HFF-Myc (cell line): ENCODE results near the gene SIDT2.
"Not testable (repeated sequence)": the region's sequence is repeated elsewhere in the genome, so short reads cannot be mapped to it uniquely, and the experiment has no call there.

Experiments
- DNase-seq: peaks from one replicate; pipeline ENCODE4 v3.0.0-alpha.2; 2011; ENCODE audit warnings: low read depth; ENCODE audit errors: extremely low read depth
- H3K4me3 ChIP-seq: replicated peaks from 2 replicates; pipeline ENCODE4 v1.5.1; 2011; ENCODE audit warnings: low read depth, mild to moderate bottlenecking, control low read depth, low read length
- CTCF ChIP-seq: IDR thresholded peaks from 2 replicates; pipeline ENCODE4 v1.5.1; 2012; ENCODE audit warnings: mild to moderate bottlenecking, low read depth, low read length, control low read depth; ENCODE audit errors: missing control alignments

Gene SIDT2

GRCh38 chr11:117178210-117179034 is at the start of gene SIDT2:
Gene SIDT2, plus strand, starts transcription at chr11:117178743. Its CDS starts 521 bp downstream, at chr11:117179264.
- H3K4me3 ChIP-seq: peak within 1 kb of the TSS; percentile 68
- DNase-seq: peak; percentile 66
- no peak for TF ChIP-seq CTCF

GRCh38 chr11:117130396-117130795 is 48.1 kb upstream of the SIDT2 start:
- DNase-seq, H3K4me3 ChIP-seq: not testable (repeated sequence)

- TF ChIP-seq CTCF: no peak
- DNase-seq: no peak
- H3K4me3 ChIP-seq: no peak overlapping the region
These were observed 47.7 kb upstream of the SIDT2 start for GRCh38 chr11:117130879-117131278.

- H3K4me3 ChIP-seq: no peak overlapping the region
- DNase-seq: no peak
- TF ChIP-seq CTCF: no peak
These were observed 44.1 kb upstream of the SIDT2 start for GRCh38 chr11:117134431-117134830.

GRCh38 chr11:117134979-117135378 is 43.6 kb upstream of the SIDT2 start:
- H3K4me3 ChIP-seq, DNase-seq: not testable (repeated sequence)

- not testable (repeated sequence) for DNase-seq, H3K4me3 ChIP-seq
These were observed 41.1 kb upstream of the SIDT2 start for GRCh38 chr11:117137223-117138086.

- peak overlapping the region; percentile 94 for H3K4me3 ChIP-seq
- DNase-seq: peak; percentile 33
- no peak for TF ChIP-seq CTCF
These were observed 35.2 kb upstream of the SIDT2 start for GRCh38 chr11:117143390-117143789.

- no peak for TF ChIP-seq CTCF
- peak within 1 kb of the TSS; percentile 94 for H3K4me3 ChIP-seq
- DNase-seq: peak; percentile 74
These were observed 34.6 kb upstream of the SIDT2 start, which contains the start of gene PAFAH1B2 for GRCh38 chr11:117143871-117144476. Gene PAFAH1B2, plus strand, starts transcription at chr11:117144287. Its CDS starts 8,161 bp downstream, at chr11:117152448.
